Hematopoietic multipotent progenitor cell treated with erythropoietin and hydrocortisone succinate and interleukin-3 and kit ligand, for 15 days (in vitro differentiated cells): ENCODE measurements around the gene A2ML1.
"Not testable (repeated sequence)": the region's sequence is repeated elsewhere in the genome, so short reads cannot be mapped to it uniquely, and the experiment has no call there.

Experiments
- DNase-seq: peaks from one replicate; pipeline ENCODE4 v3.0.0-alpha.2; 2015; ENCODE audit warnings: low spot score

The A2ML1 gene

DNA sequence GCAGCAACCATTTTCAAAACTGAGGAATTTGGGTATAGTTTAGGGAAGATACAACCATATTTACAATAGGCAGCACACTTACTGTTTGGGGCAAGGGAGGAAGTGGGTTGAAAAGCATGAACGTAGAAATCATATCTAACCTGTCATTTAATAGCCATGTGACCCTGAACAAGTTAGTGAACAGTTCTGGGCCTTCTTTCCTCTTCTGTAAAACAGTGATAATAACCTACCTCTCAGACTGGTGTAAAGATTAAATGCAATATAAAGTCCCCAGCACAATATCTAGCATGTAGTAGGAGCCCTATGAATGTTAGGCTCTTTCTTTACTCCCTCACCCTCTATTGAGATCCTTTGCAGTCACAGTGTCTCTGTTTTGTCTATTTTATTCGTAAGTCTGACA lies 33.5 kb downstream of the A2ML1 start:
- peak; percentile 49 for DNase-seq

- not testable (repeated sequence) for DNase-seq
Measured at GRCh38 chr12:8859448-8859847, 37.0 kb downstream of the A2ML1 start.

DNA sequence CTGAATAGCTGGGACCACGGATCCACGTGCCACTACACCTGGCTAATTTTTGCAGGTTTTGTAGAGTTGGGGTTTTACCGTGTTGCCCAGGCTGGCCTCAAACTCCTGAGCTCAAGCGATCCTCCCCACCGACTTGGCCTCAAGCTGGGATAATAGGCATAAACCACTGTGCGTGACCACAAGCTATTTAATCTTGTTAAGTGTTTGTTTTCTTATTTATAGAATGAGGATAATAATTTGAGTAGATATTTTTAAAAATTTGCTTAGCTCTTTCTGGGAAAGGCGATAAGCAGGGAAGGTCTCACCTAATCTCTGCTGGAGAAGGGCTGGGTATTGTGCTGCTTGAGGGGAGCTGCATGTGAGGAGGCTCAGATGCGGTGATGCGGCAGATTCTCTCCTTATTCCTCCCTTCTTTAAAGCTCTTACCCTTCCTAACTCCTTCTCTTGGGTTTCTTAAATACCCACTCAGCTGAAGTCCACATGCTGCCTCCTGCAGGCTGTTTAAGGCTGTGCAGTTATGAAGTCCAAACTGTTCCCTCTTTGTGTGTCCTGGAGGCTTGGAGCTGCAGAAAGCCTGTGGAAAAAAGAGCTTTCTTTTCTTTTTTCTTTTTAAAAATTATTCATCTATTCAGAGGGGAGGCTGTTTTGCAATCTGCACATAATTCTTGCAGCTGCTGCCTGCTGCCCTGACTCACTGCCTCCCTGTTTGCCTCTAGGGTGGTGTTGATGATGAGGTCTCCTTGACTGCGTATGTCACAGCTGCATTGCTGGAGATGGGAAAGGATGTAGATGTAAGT lies 37.9 kb downstream of the A2ML1 start:
- peak; percentile 79 for DNase-seq

GRCh38 chr12:8866429-8866828 lies 44.0 kb downstream of the A2ML1 start:
- no peak for DNase-seq

DNA sequence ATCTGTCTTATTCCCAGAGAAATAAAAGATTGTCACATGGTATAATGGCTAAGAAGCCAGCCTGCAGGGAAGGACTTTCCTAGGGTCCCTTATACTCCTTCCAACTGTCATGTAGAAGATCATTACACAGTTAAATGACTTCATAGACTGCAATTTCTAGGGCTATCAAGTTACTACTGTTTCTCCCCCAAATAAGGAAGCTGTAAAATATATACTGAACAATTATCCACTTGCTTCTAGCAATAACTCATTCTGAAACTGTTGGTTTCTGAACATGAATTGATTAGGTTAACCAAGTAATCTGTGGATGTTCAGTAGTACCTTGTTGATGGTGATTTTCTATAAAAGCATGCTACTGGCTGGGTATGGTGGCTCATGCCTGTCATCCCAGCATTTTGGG lies 44.6 kb downstream of the A2ML1 start:
- DNase-seq: no peak

DNA sequence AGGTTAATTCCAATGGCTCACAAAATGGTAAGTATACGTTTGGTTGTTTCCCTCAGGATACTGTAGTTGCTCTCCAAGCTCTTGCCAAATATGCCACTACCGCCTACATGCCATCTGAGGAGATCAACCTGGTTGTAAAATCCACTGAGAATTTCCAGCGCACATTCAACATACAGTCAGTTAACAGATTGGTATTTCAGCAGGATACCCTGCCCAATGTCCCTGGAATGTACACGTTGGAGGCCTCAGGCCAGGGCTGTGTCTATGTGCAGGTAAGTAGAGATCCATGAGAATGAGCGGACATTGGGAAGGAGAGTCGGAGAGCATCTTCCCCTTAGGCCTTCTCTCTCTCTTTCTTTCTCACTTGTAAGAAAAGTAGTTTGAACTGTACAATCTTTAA lies 45.4 kb downstream of the A2ML1 start:
- no peak for DNase-seq

- peak; percentile 36 for DNase-seq
Measured at GRCh38 chr12:8870586-8870985, 48.2 kb downstream of the A2ML1 start.

GRCh38 chr12:8871068-8871467 lies 48.6 kb downstream of the A2ML1 start:
- no peak for DNase-seq

- DNase-seq: no peak
Measured at GRCh38 chr12:8876887-8877286, 54.5 kb downstream of the A2ML1 start.

DNA sequence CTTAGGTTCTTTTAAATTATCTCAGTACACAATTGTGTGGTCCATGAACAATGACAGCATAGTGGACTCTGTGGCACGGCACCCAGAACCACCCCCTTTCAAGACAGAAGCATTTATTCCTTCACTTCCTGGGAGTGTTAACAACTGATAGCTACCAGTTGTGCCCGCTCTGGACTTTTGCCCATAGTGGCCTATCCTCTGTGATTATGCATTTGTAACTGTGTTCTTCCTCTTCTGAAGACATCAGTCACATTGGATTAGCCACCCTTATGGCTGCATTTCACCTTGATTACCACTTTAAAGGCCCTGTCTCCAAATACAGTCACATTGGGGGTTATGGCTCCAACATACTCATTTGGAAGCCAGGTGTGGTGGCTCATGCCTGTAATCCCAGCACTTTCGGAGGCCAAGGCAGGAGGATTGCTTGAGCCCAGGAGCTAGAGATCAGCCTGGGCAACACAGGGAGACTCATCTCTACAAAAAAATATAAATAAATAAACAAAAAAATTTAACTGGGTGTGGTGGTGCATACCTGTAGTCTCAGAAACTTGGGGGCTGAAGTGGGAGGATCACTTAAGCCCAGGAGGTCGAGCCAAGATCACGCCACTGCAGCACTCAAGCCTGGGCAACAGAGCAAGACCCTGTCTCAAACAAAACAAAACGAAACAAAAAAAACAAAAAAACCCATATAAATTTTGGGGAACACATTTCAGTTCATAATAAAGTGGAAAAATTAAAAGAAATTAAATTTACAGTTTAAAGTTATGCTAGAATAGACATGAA lies 64.3 kb downstream of the A2ML1 start:
- peak; percentile 93 for DNase-seq

GRCh38 chr12:8887285-8887715 lies 64.9 kb downstream of the A2ML1 start:
- DNase-seq: peak; percentile 90

GRCh38 chr12:8890313-8891085 lies 68.1 kb downstream of the A2ML1 start:
- peak; percentile 86 for DNase-seq

DNA sequence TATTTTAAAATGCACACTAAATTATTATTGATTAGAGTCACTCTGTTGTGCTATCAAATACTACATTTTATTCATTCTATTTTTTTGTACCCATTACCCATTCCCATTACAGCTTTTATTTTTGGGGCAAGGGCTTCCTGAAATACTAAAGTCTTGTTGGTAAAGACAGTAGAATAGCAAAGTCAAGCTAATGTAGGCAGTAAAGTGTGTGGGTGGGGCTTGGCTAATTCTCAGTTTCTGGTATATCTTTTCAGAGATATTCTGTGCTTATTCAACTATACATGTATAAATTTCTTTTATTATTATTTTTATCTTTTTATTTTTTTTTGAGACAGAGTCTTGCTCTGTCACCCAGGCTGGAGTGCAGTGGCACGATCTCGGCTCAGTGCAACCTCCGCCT lies 69.6 kb downstream of the A2ML1 start:
- DNase-seq: no peak

DNA sequence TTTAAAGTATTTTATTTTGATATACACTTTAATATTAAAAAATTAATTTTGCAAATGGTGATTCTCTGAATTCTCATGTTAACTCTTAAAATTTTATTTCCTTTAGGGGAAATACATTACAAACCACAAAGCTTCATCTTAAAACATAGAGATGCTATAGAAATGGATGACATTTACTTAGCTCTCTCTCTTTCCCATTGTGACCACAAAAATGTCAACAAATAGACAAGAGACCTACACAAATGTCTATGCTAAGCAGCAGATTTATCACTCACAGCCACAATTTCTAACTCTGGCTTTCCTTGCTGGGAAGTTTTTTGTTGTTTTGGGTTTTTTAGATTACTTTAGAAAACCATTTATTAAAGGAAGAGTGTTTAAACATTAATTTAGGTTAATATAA lies 72.0 kb downstream of the A2ML1 start:
- no peak for DNase-seq

DNA sequence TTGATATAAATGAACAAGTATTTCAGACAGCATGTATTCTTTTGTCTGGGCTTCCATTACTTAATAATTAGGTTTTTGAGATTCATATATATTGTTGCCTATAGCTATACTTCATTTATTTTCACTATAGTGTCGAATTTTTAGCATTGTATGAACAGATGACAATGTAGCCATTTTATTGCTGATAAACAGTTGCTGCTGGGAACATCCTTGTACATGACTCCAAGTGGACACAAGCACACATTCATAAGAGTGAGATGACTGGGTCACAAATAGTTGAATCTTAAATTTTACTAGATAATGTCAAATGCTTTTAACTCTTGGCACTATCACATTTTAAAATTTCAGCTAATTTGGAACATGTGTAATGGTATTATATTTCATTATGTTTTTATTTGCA lies 72.6 kb downstream of the A2ML1 start:
- no peak for DNase-seq

DNA sequence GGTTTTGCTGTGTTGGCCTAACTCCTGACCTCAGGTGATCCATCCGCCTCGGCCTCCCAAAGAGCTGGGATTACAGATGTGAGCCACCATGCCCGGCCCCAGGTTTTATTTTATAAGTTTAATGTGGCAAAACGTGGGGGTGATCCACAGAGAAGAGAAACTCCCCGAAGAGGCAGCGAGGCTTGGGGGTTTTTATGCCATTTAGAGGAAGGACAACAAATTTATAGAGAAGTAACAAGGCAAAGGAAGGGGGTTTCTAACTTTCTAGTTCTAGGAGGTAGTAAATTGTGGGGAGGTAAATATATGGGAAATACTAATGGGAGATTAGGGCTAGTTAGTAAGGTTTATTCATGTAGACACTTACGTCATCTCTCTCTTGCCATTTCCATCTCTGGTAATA lies 74.7 kb downstream of the A2ML1 start:
- no peak for DNase-seq

DNA sequence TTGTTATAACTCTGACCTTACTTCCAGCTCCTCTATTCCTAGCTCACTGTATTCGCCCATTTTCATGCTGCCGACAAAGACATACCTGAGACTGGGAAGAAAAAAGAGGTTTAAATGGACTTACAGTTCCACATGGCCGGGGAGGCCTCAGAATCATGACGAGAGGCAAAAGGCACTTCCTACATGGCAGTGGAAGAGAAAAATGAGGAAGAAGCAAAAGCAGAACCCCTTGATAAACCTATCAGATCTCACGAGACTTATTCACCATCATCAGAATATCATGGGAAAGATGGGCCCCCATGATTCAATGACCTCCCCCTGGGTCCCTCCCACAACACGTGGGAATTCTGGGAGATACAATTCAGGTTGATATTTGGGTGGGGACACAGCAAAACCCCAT lies 77.4 kb downstream of the A2ML1 start:
- no peak for DNase-seq

- not testable (repeated sequence) for DNase-seq
Measured at GRCh38 chr12:8902703-8903102, 80.3 kb downstream of the A2ML1 start.

DNA sequence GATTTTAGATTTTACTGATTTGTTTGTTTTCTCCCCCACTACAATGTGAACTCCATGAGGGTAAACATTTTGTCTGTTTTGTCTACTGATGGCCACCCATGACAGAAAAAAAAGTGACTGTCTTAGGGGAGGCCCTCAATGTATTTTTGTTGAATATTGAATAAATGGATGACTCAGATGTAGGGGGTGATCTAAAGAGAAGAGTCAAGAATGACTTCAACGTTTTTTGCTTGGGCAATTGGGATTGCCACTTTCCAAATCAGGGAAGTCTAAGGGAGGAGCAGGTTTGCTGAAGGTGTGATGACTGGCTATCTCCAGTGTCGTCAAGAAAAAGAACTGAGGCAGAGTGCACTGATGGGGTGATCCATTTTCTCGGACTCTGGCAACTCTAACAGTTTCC lies 81.2 kb downstream of the A2ML1 start:
- no peak for DNase-seq

DNA sequence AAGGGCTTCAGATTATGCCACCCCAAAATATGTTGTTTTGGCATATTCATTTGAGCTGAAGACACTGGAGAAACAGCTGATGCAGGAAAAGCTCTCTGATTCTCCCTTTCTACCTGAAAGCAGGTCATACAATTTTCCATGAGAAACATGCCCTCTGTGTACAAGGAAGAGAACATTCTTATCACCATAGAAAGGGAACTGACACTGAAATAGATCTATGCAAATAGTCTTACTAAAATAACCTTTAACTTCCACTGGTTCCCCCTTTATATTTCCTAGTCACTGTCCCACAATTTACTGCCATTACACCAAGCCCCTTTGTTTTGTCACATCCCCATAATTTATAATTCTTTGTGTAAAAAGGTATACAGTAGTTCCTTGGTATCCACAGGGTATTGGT lies 82.2 kb downstream of the A2ML1 start:
- DNase-seq: no peak

DNA sequence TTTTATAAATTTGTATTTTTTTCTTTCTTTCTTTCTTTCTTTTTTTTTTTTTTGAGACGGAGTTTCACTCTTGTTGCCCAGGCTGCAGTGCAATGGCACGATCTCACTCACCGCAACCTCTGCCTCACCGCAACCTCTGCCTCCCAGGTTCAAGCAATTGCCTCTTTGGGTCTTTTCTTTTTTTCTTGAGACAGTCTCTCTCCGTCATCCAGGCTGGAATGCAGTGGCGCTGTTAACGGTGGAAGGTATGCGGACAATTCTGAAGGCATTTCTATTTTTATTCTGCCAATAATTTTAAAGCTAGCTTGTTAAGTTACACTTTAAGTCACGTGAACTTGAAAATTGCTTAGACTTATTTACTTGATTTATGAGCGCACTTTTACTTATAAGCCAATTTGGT lies 83.1 kb downstream of the A2ML1 start:
- no peak for DNase-seq

DNA sequence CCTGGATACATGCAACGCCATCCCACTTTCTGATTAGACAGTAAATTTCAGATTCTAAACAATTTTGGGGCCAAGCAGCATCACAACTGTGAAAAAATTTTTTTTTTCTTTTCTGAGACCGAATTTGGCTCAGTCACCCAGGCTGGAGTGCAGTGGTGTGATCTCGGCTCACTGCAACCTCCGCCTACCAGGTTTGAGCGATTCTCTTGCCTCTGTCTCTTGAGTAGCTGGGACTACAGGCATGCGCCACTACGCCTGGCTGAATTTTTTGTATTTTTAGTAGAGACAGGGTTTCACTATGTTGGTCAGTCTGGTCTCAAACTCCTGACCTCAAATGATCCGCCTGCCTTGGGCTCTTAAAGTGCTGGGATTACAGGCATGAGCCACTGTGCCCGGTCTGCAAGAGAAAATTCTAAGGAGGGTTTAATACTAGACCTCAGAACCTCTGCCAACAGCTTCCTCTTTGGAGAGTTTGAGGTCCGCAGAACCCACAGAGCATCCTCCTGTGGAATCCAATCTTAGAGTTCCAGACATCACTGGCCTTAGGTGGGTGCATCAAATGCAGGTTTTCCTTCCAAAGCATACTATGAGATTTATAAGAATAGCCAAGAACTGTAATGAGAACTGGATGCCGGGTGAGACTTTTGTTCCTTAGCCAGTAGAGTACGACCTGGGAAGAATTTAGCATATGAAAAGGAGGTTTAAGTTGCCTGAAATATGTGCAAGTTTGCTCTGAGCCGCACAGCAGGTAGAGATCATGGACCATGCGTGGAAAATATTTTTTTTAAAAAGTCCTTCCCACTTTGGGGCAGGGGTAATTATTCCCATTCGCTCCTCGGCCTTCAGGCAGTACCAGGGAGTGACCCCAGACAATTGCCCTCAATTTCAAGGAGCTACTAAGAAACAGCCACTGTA lies 84.1 kb downstream of the A2ML1 start:
- no peak for DNase-seq
